Renal cortex interstitium (tissue), 11 donors: ENCODE data around the gene INPP5D. TPM values are rescaled to one million over a fixed set of nuclear protein-coding genes. Genes with fewer than 3 reads are reported as not detected.
"Not testable (repeated sequence)": the region's sequence is repeated elsewhere in the genome, so short reads cannot be mapped to it uniquely, and the experiment has no call there.

Experiments
- DNase-seq, 11 donors: peaks; one replicate each; pipeline ENCODE4 v3.0.0-alpha.2; 2013; ENCODE audit warnings: low read depth in 9 of 11, low spot score in 4 of 11; ENCODE audit errors: extremely low read depth in 1 of 11
- polyA plus RNA-seq, 3 donors: library from polyadenylated mRNA; unstranded; fragments of 120-200 nt; gene quantifications; one replicate each; pipeline ENCODE4 v1.2.1, GENCODE V29; 2013; ENCODE audit not compliant: insufficient read length in 3 of 3

INPP5D gene
- polyA plus RNA-seq, 3 donors: 6.1 to 10.8 (median 6.9) TPM

GRCh38 chr2:233064530-233065199 lies 4.5 kb downstream of the INPP5D start:
- DNase-seq: no peak

- not testable (repeated sequence) for DNase-seq
These were observed 5.1 kb downstream of the INPP5D start for GRCh38 chr2:233065200-233065589.

- no peak for DNase-seq
These were observed 5.9 kb downstream of the INPP5D start for GRCh38 chr2:233065954-233066470.

GRCh38 chr2:233068762-233069418 lies 8.7 kb downstream of the INPP5D start:
- DNase-seq: no peak

- no peak for DNase-seq
These were observed 12.7 kb downstream of the INPP5D start for GRCh38 chr2:233072838-233073237.

- DNase-seq: no peak
These were observed 14.0 kb downstream of the INPP5D start for GRCh38 chr2:233074106-233074505.

- DNase-seq: no peak
These were observed 15.2 kb downstream of the INPP5D start for GRCh38 chr2:233075141-233075965.

- no peak for DNase-seq
These were observed 15.8 kb downstream of the INPP5D start for GRCh38 chr2:233075966-233076339.

GRCh38 chr2:233076749-233077148 lies 16.6 kb downstream of the INPP5D start:
- DNase-seq: no peak

GRCh38 chr2:233079473-233079877 lies 19.3 kb downstream of the INPP5D start:
- no peak for DNase-seq

GRCh38 chr2:233079953-233080835 lies 20.1 kb downstream of the INPP5D start:
- DNase-seq: no peak

- DNase-seq: no peak
These were observed 20.7 kb downstream of the INPP5D start for GRCh38 chr2:233080836-233081229.

- DNase-seq: no peak
These were observed 21.1 kb downstream of the INPP5D start for GRCh38 chr2:233081232-233081730.

- no peak for DNase-seq
These were observed 21.6 kb downstream of the INPP5D start for GRCh38 chr2:233081731-233082221.

- DNase-seq: no peak
These were observed 22.2 kb downstream of the INPP5D start for GRCh38 chr2:233082222-233082930.

GRCh38 chr2:233082931-233083755 lies 23.0 kb downstream of the INPP5D start:
- no peak for DNase-seq

GRCh38 chr2:233083782-233084181 lies 23.6 kb downstream of the INPP5D start:
- no peak for DNase-seq
